ENCODE data around the gene FAR2. TPM values are rescaled to one million over a fixed set of nuclear protein-coding genes. Genes with fewer than 3 reads are reported as not detected.

The FAR2 gene
- total RNA-seq, 3 donors from 2014 or later = 8.2 to 18.2 (median 9.8) TPM

GRCh38 chr12:29234552-29234951 lies 85.5 kb downstream of the FAR2 start:
- no peak for TF ChIP-seq POLR2A (IDR thresholded peaks at IDR 0.05)
- TF ChIP-seq POLR2AphosphoS5 (IDR thresholded peaks at IDR 0.05) = no peak
- TF ChIP-seq CTCF (IDR thresholded peaks at IDR 0.05) = no peak
- no peaks in the 10 kb centered on the region for H3K27me3 ChIP-seq
- no peak overlapping the region for H3K27ac ChIP-seq
- no peaks in the 10 kb centered on the region for H3K9me3 ChIP-seq
- no peaks in the 10 kb centered on the region for H3K36me3 ChIP-seq
- DNase-seq (ENCODE audit: low spot score in 2 of 2) = no peak
- no peak overlapping the region for H3K4me3 ChIP-seq
- H3K4me1 ChIP-seq = no peaks in the 10 kb centered on the region
- intact Hi-C loops (cut with DNase I; ENCODE audit: low total_unique reads) = no loop called here

DNA sequence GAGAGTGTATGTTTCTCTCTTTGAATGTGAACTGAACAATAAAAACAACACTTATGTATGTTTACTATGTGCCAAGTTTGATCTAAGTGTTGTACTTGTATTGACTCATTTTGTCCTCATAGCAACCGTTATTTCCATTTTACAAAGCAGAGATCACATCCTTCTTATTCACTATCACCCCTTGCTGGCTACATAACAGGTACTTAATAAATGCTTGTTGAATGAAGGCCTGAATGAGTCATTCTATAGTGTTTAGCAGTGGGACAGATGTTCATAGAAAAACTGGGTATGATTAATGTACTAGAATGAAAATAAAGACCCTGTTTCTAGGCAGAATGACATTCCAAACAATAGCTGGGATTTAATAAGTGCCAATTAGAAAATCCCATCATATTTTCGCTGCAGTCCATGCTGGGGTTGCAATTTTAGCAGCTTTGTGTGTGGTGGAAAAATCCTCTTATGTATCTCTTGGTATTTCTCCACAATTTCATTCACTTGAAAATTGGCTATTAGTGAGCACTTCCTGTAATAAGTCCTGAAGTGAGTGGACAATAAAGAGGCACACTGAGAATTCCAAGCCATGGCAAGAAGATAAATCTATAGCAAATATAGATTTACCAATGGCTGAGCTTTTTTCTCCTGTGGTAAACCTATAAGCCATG lies 86.0 kb downstream of the FAR2 start:
- no peak overlapping the region for H3K27ac ChIP-seq
- no peak overlapping the region for H3K4me3 ChIP-seq
- no peaks in the 10 kb centered on the region for H3K36me3 ChIP-seq
- TF ChIP-seq POLR2A (IDR thresholded peaks at IDR 0.05) (no peak), CTCF (IDR thresholded peaks at IDR 0.05) (no peak), POLR2AphosphoS5 (IDR thresholded peaks at IDR 0.05) (no peak)
- no peaks in the 10 kb centered on the region for H3K27me3 ChIP-seq
- intact Hi-C loops (cut with DNase I; ENCODE audit: low total_unique reads) = no loop called here
- no peaks in the 10 kb centered on the region for H3K9me3 ChIP-seq
- DNase-seq (ENCODE audit: low spot score in 2 of 2) = no peak
- H3K4me1 ChIP-seq = no peaks in the 10 kb centered on the region

- no peak for TF ChIP-seq POLR2A (IDR thresholded peaks at IDR 0.05)
- Histone ChIP-seq H3K9me3 (no peaks in the 10 kb centered on the region), H3K27ac (no peak overlapping the region), H3K36me3 (no peaks in the 10 kb centered on the region), H3K4me1 (peaks cover 0 to 3% of the 10 kb centered on the region in 2 donors), H3K27me3 (no peaks in the 10 kb centered on the region), H3K4me3 (no peak overlapping the region)
- intact Hi-C loops (cut with DNase I; ENCODE audit: low total_unique reads) = no loop called here
- DNase-seq (ENCODE audit: low spot score in 2 of 2) = no peak
Observed at GRCh38 chr12:29238822-29239291, 89.8 kb downstream of the FAR2 start.

- intact Hi-C loops (cut with DNase I; ENCODE audit: low total_unique reads) = no loop called here
- DNase-seq (ENCODE audit: low spot score in 2 of 2) = no peak
- Histone ChIP-seq H3K36me3 (no peaks in the 10 kb centered on the region), H3K4me1 (peaks cover 0 to 3% of the 10 kb centered on the region in 2 donors), H3K27ac (no peak overlapping the region), H3K27me3 (no peaks in the 10 kb centered on the region), H3K9me3 (no peaks in the 10 kb centered on the region), H3K4me3 (no peak overlapping the region)
- TF ChIP-seq CTCF (IDR thresholded peaks at IDR 0.05) (no peak), POLR2A (IDR thresholded peaks at IDR 0.05) (no peak), POLR2AphosphoS5 (IDR thresholded peaks at IDR 0.05) (no peak)
Observed at GRCh38 chr12:29239336-29239735, 90.3 kb downstream of the FAR2 start.

DNA sequence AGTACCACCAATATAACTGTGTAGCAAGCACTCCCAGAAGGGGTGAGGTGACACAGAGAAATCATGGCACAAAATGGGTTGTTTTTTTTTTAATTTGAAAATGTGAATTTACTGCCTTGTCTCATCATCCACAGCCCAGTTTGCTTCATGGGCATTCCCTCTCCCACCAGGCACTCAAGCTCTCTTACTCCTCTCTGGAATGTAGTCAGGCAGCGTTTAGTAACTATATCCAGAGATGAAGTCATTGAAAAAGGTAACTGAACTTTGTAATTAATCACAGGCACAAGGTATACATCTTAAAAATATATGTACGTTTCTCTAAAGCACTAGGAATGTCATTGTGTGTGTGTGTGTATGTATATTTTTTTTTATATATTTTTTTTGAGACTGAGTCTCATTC lies 91.4 kb downstream of the FAR2 start:
- H3K4me1 ChIP-seq = peaks cover 0 to 3% of the 10 kb centered on the region in 2 donors
- no peaks in the 10 kb centered on the region for H3K9me3 ChIP-seq
- DNase-seq (ENCODE audit: low spot score in 2 of 2) = no peak
- no peak overlapping the region for H3K4me3 ChIP-seq
- no peaks in the 10 kb centered on the region for H3K27me3 ChIP-seq
- intact Hi-C loops (cut with DNase I; ENCODE audit: low total_unique reads) = no loop called here
- no peaks in the 10 kb centered on the region for H3K36me3 ChIP-seq
- H3K27ac ChIP-seq = no peak overlapping the region
- no peak for TF ChIP-seq POLR2AphosphoS5 (IDR thresholded peaks at IDR 0.05)
- no peak for TF ChIP-seq CTCF (IDR thresholded peaks at IDR 0.05)
- TF ChIP-seq POLR2A (IDR thresholded peaks at IDR 0.05) = no peak
